ENCODE results near the gene CSAG1.
"Not testable (repeated sequence)": the region's sequence is repeated elsewhere in the genome, so short reads cannot be mapped to it uniquely, and the experiment has no call there.

DNA sequence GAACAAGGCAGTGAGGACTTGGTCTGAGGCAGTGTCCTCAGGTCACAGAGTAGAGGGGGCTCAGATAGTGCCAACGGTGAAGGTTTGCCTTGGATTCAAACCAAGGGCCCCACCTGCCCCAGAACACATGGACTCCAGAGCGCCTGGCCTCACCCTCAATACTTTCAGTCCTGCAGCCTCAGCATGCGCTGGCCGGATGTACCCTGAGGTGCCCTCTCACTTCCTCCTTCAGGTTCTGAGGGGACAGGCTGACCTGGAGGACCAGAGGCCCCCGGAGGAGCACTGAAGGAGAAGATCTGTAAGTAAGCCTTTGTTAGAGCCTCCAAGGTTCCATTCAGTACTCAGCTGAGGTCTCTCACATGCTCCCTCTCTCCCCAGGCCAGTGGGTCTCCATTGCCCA lies 33.1 kb downstream of the CSAG1 start:
- TF ChIP-seq, protein P1, sequence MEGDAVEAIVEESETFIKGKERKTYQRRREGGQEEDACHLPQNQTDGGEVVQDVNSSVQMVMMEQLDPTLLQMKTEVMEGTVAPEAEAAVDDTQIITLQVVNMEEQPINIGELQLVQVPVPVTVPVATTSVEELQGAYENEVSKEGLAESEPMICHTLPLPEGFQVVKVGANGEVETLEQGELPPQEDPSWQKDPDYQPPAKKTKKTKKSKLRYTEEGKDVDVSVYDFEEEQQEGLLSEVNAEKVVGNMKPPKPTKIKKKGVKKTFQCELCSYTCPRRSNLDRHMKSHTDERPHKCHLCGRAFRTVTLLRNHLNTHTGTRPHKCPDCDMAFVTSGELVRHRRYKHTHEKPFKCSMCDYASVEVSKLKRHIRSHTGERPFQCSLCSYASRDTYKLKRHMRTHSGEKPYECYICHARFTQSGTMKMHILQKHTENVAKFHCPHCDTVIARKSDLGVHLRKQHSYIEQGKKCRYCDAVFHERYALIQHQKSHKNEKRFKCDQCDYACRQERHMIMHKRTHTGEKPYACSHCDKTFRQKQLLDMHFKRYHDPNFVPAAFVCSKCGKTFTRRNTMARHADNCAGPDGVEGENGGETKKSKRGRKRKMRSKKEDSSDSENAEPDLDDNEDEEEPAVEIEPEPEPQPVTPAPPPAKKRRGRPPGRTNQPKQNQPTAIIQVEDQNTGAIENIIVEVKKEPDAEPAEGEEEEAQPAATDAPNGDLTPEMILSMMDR (IDR thresholded peaks at IDR 0.05): not testable (repeated sequence)
- TF ChIP-seq, protein P2, sequence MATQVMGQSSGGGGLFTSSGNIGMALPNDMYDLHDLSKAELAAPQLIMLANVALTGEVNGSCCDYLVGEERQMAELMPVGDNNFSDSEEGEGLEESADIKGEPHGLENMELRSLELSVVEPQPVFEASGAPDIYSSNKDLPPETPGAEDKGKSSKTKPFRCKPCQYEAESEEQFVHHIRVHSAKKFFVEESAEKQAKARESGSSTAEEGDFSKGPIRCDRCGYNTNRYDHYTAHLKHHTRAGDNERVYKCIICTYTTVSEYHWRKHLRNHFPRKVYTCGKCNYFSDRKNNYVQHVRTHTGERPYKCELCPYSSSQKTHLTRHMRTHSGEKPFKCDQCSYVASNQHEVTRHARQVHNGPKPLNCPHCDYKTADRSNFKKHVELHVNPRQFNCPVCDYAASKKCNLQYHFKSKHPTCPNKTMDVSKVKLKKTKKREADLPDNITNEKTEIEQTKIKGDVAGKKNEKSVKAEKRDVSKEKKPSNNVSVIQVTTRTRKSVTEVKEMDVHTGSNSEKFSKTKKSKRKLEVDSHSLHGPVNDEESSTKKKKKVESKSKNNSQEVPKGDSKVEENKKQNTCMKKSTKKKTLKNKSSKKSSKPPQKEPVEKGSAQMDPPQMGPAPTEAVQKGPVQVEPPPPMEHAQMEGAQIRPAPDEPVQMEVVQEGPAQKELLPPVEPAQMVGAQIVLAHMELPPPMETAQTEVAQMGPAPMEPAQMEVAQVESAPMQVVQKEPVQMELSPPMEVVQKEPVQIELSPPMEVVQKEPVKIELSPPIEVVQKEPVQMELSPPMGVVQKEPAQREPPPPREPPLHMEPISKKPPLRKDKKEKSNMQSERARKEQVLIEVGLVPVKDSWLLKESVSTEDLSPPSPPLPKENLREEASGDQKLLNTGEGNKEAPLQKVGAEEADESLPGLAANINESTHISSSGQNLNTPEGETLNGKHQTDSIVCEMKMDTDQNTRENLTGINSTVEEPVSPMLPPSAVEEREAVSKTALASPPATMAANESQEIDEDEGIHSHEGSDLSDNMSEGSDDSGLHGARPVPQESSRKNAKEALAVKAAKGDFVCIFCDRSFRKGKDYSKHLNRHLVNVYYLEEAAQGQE (IDR thresholded peaks at IDR 0.05; ENCODE audit: insufficient read depth in 1 of 2, low read depth in 2 of 2, low read length in 1 of 2): not testable (repeated sequence)

Measured in Panc1 (cell line).